HCT116 (cell line): ENCODE data around the gene NPDC1. TPM values are rescaled to one million over a fixed set of nuclear protein-coding genes. Genes with fewer than 3 reads are reported as not detected.

Experiments used
- ATAC-seq: fragments of 200-7000 bp; cut with Tn5 transposase; 2 replicates; pipeline ENCODE4 v1.9.1; 2020; ENCODE audit warnings: mild to moderate bottlenecking, moderate library complexity
- BruUV-seq: library from RNA; stranded (reverse); fragments of 400-500 nt; replicated peaks from 2 replicates; lab custom pipeline; 2021; lab: Mats Ljungman, UMichigan
- CTCF ChIA-PET: fragments of 300-600 bp; sonication (Branson Sonifier 250); formaldehyde crosslinking; loops from one replicate; lab custom pipeline; 2021; ENCODE audit warnings: antibody characterized with exemption; lab: Charles Lee
- POLR2A ChIA-PET: fragments of 300-600, 350-600 bp; sonication (Branson Sonifier 250); formaldehyde crosslinking; loops from one replicate; lab custom pipeline; 2021; ENCODE audit warnings: antibody characterized with exemption; lab: Charles Lee
- RAD21 ChIA-PET, 2 experiments: fragments of 300-600 bp; sonication (Branson Sonifier 250); formaldehyde crosslinking; loops; one replicate each; lab custom pipeline; 2023; ENCODE audit warnings: low total read pairs in 2 of 2; ENCODE audit not compliant: uncharacterized antibody in 2 of 2, unreplicated experiment in 2 of 2, low non-redundant PET in 1 of 2; lab: Charles Lee
- DNase-seq: peaks from one replicate; pipeline ENCODE4 v3.0.0-alpha.2; 2010; ENCODE audit warnings: low read depth, low spot score
- H2AFZ ChIP-seq: fragments of 200-600 bp; shearing (Covaris generic), sonication (generic); 2 replicates; pipeline ENCODE4 v1.6.1; 2017; ENCODE audit warnings: low read depth, mixed run types, mixed read lengths, antibody characterized with exemption, low read length; ENCODE audit not compliant: poor library complexity, severe bottlenecking
- H3K27ac ChIP-seq: 2 replicates; pipeline ENCODE4 v1.5.1; 2012; ENCODE audit warnings: low read depth, low read length
- H3K27me3 ChIP-seq: fragments of 200-600 bp; sonication (generic); 2 replicates; pipeline ENCODE4 v1.6.1; 2016; ENCODE audit warnings: mixed run types, low read length, mixed read lengths; ENCODE audit not compliant: insufficient read depth
- H3K36me3 ChIP-seq, 2 experiments: fragments of 200-500 bp in 1 of 2; fragments of 200-600 bp in 1 of 2; sonication (Bioruptor generic) in 1 of 2; sonication (generic) in 1 of 2; 2 replicates each; pipeline versions ENCODE4 v1.5.1 to v1.6.1; 2014 to 2016; ENCODE audit warnings: low read length in 2 of 2, inconsistent platforms in 1 of 2, mixed read lengths in 1 of 2, mixed run types in 1 of 2; ENCODE audit not compliant: insufficient read depth in 2 of 2, control insufficient read depth in 1 of 2
- H3K4me1 ChIP-seq, 2 experiments: fragments of 200-600 bp in 1 of 2; sonication (generic) in 1 of 2; 2 replicates each; pipeline versions ENCODE4 v1.5.1 to v1.6.1; 2012 to 2017; ENCODE audit warnings: low read length in 2 of 2, inconsistent platforms in 1 of 2, mild to moderate bottlenecking in 1 of 2, mixed read lengths in 1 of 2, mixed run types in 1 of 2, moderate library complexity in 1 of 2; ENCODE audit not compliant: insufficient read depth in 2 of 2, control insufficient read depth in 1 of 2
- H3K4me2 ChIP-seq: fragments of 200-600 bp; sonication (generic); 2 replicates; pipeline ENCODE4 v1.6.1; 2017; ENCODE audit warnings: mixed run types, low read length, mixed read lengths
- H3K4me3 ChIP-seq, 2 experiments: fragments of 200-600 bp in 1 of 2; sonication (generic) in 1 of 2; replicated peaks in 1 of 2; 2 replicates each; pipeline ENCODE4 v1.5.1; 2011 to 2016; ENCODE audit warnings: low read length in 2 of 2, control low read depth in 1 of 2, low read depth in 1 of 2, mild to moderate bottlenecking in 1 of 2, mixed read lengths in 1 of 2, mixed run types in 1 of 2
- H3K79me2 ChIP-seq: fragments of 200-600 bp; sonication (generic); 2 replicates; pipeline ENCODE4 v1.6.1; 2017; ENCODE audit warnings: mild to moderate bottlenecking, mixed run types, low read length, moderate library complexity, mixed read lengths; ENCODE audit not compliant: insufficient read depth
- H3K9ac ChIP-seq: fragments of 200-600 bp; sonication (generic); 2 replicates; pipeline ENCODE4 v1.6.1; 2016; ENCODE audit warnings: low read length, mixed read lengths
- H3K9me2 ChIP-seq: fragments of 200-600 bp; sonication (generic), shearing (Covaris generic); 2 replicates; pipeline ENCODE4 v1.6.1; 2017; ENCODE audit warnings: mixed run types, mild to moderate bottlenecking, moderate library complexity; ENCODE audit not compliant: insufficient read depth
- H3K9me3 ChIP-seq, 2 experiments: fragments of 200-500 bp in 1 of 2; fragments of 200-600 bp in 1 of 2; sonication (Bioruptor generic) in 1 of 2; sonication (generic) in 1 of 2; 2 replicates each; pipeline ENCODE4 v1.6.1; 2014 to 2017; ENCODE audit warnings: low read length in 2 of 2, mixed read lengths in 2 of 2, inconsistent platforms in 1 of 2, low read depth in 1 of 2, mild to moderate bottlenecking in 1 of 2, mixed run types in 1 of 2, moderate library complexity in 1 of 2; ENCODE audit not compliant: control insufficient read depth in 1 of 2, insufficient read depth in 1 of 2
- H4K20me1 ChIP-seq: fragments of 200-600 bp; sonication (generic), shearing (Covaris generic); 2 replicates; pipeline ENCODE4 v1.6.1; 2017; ENCODE audit warnings: mixed run types, mild to moderate bottlenecking, moderate library complexity; ENCODE audit not compliant: insufficient read depth
- ATF3 ChIP-seq: IDR thresholded peaks from 2 replicates; pipeline ENCODE4 v1.6.1; 2012
- CBX3 ChIP-seq: IDR thresholded peaks from 2 replicates; pipeline ENCODE4 v1.6.1; 2012; ENCODE audit warnings: low read depth
- ELF1 ChIP-seq: IDR thresholded peaks from 2 replicates; pipeline ENCODE4 v1.6.1; 2012; ENCODE audit warnings: low read depth, borderline replicate concordance
- FOSL1 ChIP-seq: IDR thresholded peaks from 2 replicates; pipeline ENCODE4 v1.6.1; 2012; ENCODE audit warnings: low read depth
- MAX ChIP-seq: IDR thresholded peaks from 2 replicates; pipeline ENCODE4 v1.6.1; 2012
- POLR2A ChIP-seq: IDR thresholded peaks from 2 replicates; pipeline ENCODE4 v1.7.0; 2011; ENCODE audit warnings: borderline replicate concordance; ENCODE audit not compliant: insufficient read depth, insufficient read length; ENCODE audit errors: extremely low read depth
- RAD21 ChIP-seq: IDR thresholded peaks from 2 replicates; pipeline ENCODE4 v1.6.1; 2012; ENCODE audit warnings: low read depth, mild to moderate bottlenecking
- SRF ChIP-seq: IDR thresholded peaks from 2 replicates; pipeline ENCODE4 v1.6.1; 2012; ENCODE audit warnings: low read depth
- TCF7L2 ChIP-seq: IDR thresholded peaks from 2 replicates; pipeline ENCODE4 v1.7.0; 2011; ENCODE audit warnings: borderline replicate concordance, inconsistent platforms; ENCODE audit not compliant: insufficient read depth, insufficient read length; ENCODE audit errors: extremely low read depth
- intact Hi-C: fragments of 100-400 bp; cut with micrococcal nuclease; formaldehyde crosslinking; loops from 2 replicates; pipeline ENCODE4 v1.10.0; 2022
- total RNA-seq: library from RNA; stranded (reverse); gene quantifications from one replicate; pipeline ENCODE4 v1.2.1, GENCODE V29; 2021; ENCODE audit not compliant: unreplicated experiment

Gene NPDC1
- total RNA-seq, 1 experiment from 2014 or later = 98.8 TPM

- ATAC-seq (no peak), DNase-seq (no peak)
- Histone ChIP-seq H3K9me3 (no peaks in the 10 kb centered on the region), H3K9ac (no peak overlapping the region), H3K9me2 (no peaks in the 10 kb centered on the region), H3K27ac (no peak overlapping the region), H3K4me1 (peaks cover 17 to 36% of the 10 kb centered on the region in 2 experiments), H2AFZ (no peak overlapping the region), H3K79me2 (no peaks in the 10 kb centered on the region), H3K4me3 (no peak overlapping the region), H3K36me3 (no peaks in the 10 kb centered on the region), H4K20me1 (no peaks in the 10 kb centered on the region), H3K27me3 (no peaks in the 10 kb centered on the region), H3K4me2 (no peak overlapping the region)
- BruUV-seq = no TSS peak
- intact Hi-C loops = no loop called here
- POLR2A ChIA-PET = no interaction called here
- CTCF ChIA-PET = no interaction called here
- TF ChIP-seq TCF7L2 (no peak), RAD21 (no peak)
- RAD21 ChIA-PET = no interaction called here
These were observed 13.1 kb downstream of the NPDC1 start for GRCh38 chr9:137032858-137033257.

- intact Hi-C loops = no loop called here
- H3K4me1 ChIP-seq = peaks cover 19 to 41% of the 10 kb centered on the region in 2 experiments
- TF ChIP-seq FOSL1 = no peak
- no peak for TF ChIP-seq ATF3
- TF ChIP-seq MAX = no peak
- TF ChIP-seq SRF = no peak
- no peak for TF ChIP-seq CBX3
- no peak for TF ChIP-seq ELF1
- no peak for TF ChIP-seq POLR2A
- peaks cover 6% of the 10 kb centered on the region; the same call in 1 of the 2 replicates for H3K79me2 ChIP-seq
- H3K4me3 ChIP-seq = no peak within 1 kb of the TSS
- H4K20me1 ChIP-seq = no peaks in the 10 kb centered on the region
- H3K9me3 ChIP-seq = no peaks in the 10 kb centered on the region
- CTCF ChIA-PET = interaction anchor here (0.8 kb wide), 2 partner anchors 84 to 190 kb away, joined by 3 to 4 read pairs; partner anchors contain the start of gene AJM1
- no peak within 1 kb of the TSS for H3K4me2 ChIP-seq
- DNase-seq = no peak
- POLR2A ChIA-PET = no interaction called here
- no peaks in the 10 kb centered on the region for H3K9me2 ChIP-seq
- ATAC-seq = no peak
- RAD21 ChIA-PET = interaction anchor here in 1 of 2 experiments (0.7 kb wide), 1 partner anchor 15 kb away, joined by 5 read pairs; no protein-coding TSS in a partner anchor
- no peaks in the 10 kb centered on the region for H3K36me3 ChIP-seq
- H3K27ac ChIP-seq = no peak within 1 kb of the TSS
- H2AFZ ChIP-seq = no peak within 1 kb of the TSS
- no peak within 1 kb of the TSS for H3K9ac ChIP-seq
- H3K27me3 ChIP-seq = no peaks in the 10 kb centered on the region
- BruUV-seq = no TSS peak
These were observed 13.9 kb downstream of the NPDC1 start, which contains the start of gene FUT7 for GRCh38 chr9:137031904-137032640. Gene FUT7, minus strand, starts transcription at chr9:137032088. Its CDS starts 97 bp downstream, at chr9:137031991.
